Pancreas (tissue), 10 donors: ENCODE measurements around the gene FNIP1. TPM values are rescaled to one million over a fixed set of nuclear protein-coding genes. Genes with fewer than 3 reads are reported as not detected.

ENCODE experiments used
- ATAC-seq, 4 donors: fragments of 200-7000 bp; cut with Tn5 transposase; one replicate each; pipeline versions ENCODE4 v1.8.0 to v1.9.1; 2020; ENCODE audit warnings: mild to moderate bottlenecking in 4 of 4, moderate library complexity in 4 of 4
- DNase-seq, 6 donors: peaks; one replicate each; pipeline ENCODE4 v3.0.0-alpha.2; 2020
- FAIRE-seq: peaks from 2 replicates; lab custom pipeline; 2012; peaks lifted over from hg19 to GRCh38; lab: Jason Lieb, UNC
- H3K27ac ChIP-seq, 4 donors: fragments of 200-600 bp; sonication (generic); 1 replicate in 3 of 4; 2 replicates in 1 of 4; pipeline versions ENCODE4 v1.5.0 to v1.8.0; 2020
- H3K27me3 ChIP-seq, 4 donors: fragments of 200-600 bp; one replicate each; pipeline ENCODE4 v1.8.0; 2021
- H3K36me3 ChIP-seq, 3 donors: fragments of 200-600 bp; sonication (generic) in 1 of 3; one replicate each; pipeline versions ENCODE4 v1.5.0 to v1.8.0; 2020 to 2021
- H3K4me1 ChIP-seq, 3 donors: fragments of 200-600 bp; one replicate each; pipeline ENCODE4 v1.8.0; 2021
- H3K4me3 ChIP-seq, 4 donors: fragments of 200-600 bp; sonication (generic) in 2 of 4; one replicate each; pipeline versions ENCODE4 v1.5.0 to v1.8.0; 2020 to 2021
- H3K9me3 ChIP-seq, 4 donors: fragments of 200-600 bp; one replicate each; pipeline ENCODE4 v1.8.0; 2021
- WGBS, 2 donors: extraction: QIAGEN DNeasy Blood & Tissue Kit; methylation state at CpG; one replicate each; pipeline ENCODE4 v1.1.7; 2013; 5-methylcytosine and 5-hydroxymethylcytosine counted together
- intact Hi-C, 3 donors: fragments of 100-400 bp; cut with DNase I; formaldehyde crosslinking; loops; one replicate each; pipeline versions ENCODE4 v1.11.1 to v1.14.2; 2022
- polyA plus RNA-seq, 2 donors: library from polyadenylated mRNA; stranded (reverse); fragments of 200-250 nt; gene quantifications; one replicate each; pipeline ENCODE4 v1.2.3, GENCODE V29; 2013
- total RNA-seq, 6 donors: library from RNA; stranded (reverse); fragmentation: NEBNext Ultra II Directional in 4 of 6; extraction: Animal tissue kit (Norgen Biotek cat#: 25700) in 4 of 6; gene quantifications; one replicate each; pipeline versions ENCODE4 v1.2.1 to v1.2.4, GENCODE V29; 2021 to 2023
- TF ChIP-seq, protein P1 (sequence below), 4 donors: fragments of 200-600 bp; sonication (generic) in 3 of 4; IDR thresholded peaks; one replicate each; pipeline versions ENCODE4 v1.5.0 to v1.8.0; 2021; ENCODE audit warnings: antibody characterized with exemption in 4 of 4
- donor health status: healthy with polysubstance abuse.
- donor health status: DM: no; HTN: no; CAD: no; lungs with moderate emphysema.
- donor health status: DM: no; HTN: no; CAD: no.
- donor health status: control.
- donor health status: control.
- donor health status: Bipolar disorder and iron deficiency.
- donor health status: DM: yes; HTN: yes; CAD: no.
- donor health status: DM: no; HTN: no; CAD: no.
- donor health status: DM: no; HTN: no; CAD: no.
- donor health status: DM: yes; HTN: yes; CAD: no.

Gene FNIP1
- total and polyA plus RNA-seq, 8 donors = 2.7 to 20.9 (median 12.0) TPM

DNA sequence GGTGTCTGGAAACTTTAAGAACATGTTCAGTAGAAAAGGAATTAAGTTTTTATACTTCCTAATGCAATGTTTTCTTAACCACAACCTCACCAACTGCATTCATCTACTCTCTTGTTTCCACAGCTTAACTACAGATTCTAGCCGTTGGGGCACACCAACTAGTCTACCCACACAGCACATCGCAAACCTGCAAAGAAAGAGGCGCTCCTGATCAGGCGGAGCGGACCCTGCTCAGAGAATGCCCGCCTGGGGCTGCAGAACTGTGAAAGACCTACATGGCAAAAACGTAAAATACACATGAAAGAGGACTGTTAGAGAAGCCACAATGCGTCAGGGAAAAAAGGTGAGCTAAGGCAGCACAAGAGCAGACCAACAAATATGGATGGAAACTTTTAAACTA lies 86.4 kb downstream of the FNIP1 start:
- no peaks in the 10 kb centered on the region for H3K9me3 ChIP-seq
- ATAC-seq (no peak), DNase-seq (no peak), FAIRE-seq (no peak)
- H3K4me1 ChIP-seq = no peaks in the 10 kb centered on the region
- peaks cover 0 to 12% (median 0%) of the 10 kb centered on the region in 3 donors for H3K36me3 ChIP-seq
- WGBS, 2 donors = 96% methylated on average over 8 of the region's 8 CpGs
- TF ChIP-seq, protein P1, sequence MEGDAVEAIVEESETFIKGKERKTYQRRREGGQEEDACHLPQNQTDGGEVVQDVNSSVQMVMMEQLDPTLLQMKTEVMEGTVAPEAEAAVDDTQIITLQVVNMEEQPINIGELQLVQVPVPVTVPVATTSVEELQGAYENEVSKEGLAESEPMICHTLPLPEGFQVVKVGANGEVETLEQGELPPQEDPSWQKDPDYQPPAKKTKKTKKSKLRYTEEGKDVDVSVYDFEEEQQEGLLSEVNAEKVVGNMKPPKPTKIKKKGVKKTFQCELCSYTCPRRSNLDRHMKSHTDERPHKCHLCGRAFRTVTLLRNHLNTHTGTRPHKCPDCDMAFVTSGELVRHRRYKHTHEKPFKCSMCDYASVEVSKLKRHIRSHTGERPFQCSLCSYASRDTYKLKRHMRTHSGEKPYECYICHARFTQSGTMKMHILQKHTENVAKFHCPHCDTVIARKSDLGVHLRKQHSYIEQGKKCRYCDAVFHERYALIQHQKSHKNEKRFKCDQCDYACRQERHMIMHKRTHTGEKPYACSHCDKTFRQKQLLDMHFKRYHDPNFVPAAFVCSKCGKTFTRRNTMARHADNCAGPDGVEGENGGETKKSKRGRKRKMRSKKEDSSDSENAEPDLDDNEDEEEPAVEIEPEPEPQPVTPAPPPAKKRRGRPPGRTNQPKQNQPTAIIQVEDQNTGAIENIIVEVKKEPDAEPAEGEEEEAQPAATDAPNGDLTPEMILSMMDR (IDR thresholded peaks at IDR 0.05) = no peak
- no peak overlapping the region for H3K27ac ChIP-seq
- H3K27me3 ChIP-seq = no peaks in the 10 kb centered on the region
- intact Hi-C loops = no loop called here
- H3K4me3 ChIP-seq = no peak overlapping the region

DNA sequence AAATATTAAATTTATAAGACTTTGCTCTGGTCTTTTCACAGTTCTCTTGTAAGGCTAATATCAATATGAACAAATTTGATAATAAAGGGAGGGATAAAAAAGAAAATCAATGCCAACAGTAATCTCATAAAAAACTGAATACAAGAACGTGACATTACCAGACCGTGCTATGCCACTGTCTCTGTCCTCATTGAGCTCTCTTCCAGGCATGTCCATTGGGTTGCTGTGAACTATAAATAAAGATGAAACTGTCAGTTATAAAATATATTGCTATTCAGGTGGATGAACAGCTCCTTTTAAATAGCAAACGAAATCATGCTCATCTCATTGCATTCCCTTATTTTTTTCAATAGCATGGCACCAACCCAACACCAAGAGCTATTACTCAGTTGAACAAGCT lies 87.8 kb downstream of the FNIP1 start:
- intact Hi-C loops = no loop called here
- H3K27ac ChIP-seq = no peak overlapping the region
- H3K27me3 ChIP-seq = no peaks in the 10 kb centered on the region
- WGBS, 2 donors = 86 to 92% methylated on average over 3 of the region's 3 CpGs
- H3K4me1 ChIP-seq = no peaks in the 10 kb centered on the region
- no peak for DNase-seq
- no peak for ATAC-seq
- H3K36me3 ChIP-seq = peaks cover 0 to 15% (median 1%) of the 10 kb centered on the region in 3 donors
- TF ChIP-seq, protein P1 (IDR thresholded peaks at IDR 0.05) = no peak
- no peak overlapping the region for H3K4me3 ChIP-seq
- no peaks in the 10 kb centered on the region for H3K9me3 ChIP-seq
- no peak for FAIRE-seq

DNA sequence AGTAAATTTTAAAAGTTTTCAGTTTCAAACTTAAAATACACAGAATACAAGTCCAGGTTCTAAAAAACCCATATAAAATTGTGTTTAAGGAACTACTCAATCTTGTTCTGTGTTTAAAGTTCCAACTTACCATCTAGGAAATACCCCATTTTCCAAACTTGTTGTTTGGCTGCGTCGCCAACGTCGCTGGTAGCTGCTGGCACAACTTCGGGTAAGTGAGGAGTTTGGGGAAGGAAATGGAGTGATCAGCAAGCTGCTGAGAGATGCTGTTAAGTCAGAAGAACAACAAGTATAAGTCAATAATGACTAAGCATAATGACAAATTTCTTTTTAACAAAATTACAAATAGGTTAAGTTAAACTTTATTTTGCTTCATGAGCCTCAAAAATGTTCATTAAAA lies 90.5 kb downstream of the FNIP1 start:
- H3K4me3 ChIP-seq = no peak overlapping the region
- H3K27ac ChIP-seq = no peak overlapping the region
- no peaks in the 10 kb centered on the region for H3K4me1 ChIP-seq
- TF ChIP-seq, protein P1 (IDR thresholded peaks at IDR 0.05) = no peak
- WGBS, 2 donors = 94% methylated on average over 5 of the region's 5 CpGs
- H3K27me3 ChIP-seq = no peaks in the 10 kb centered on the region
- FAIRE-seq (no peak), DNase-seq (no peak), ATAC-seq (no peak)
- intact Hi-C loops = no loop called here
- no peaks in the 10 kb centered on the region for H3K9me3 ChIP-seq
- peaks cover 0 to 32% (median 16%) of the 10 kb centered on the region in 3 donors for H3K36me3 ChIP-seq

DNA sequence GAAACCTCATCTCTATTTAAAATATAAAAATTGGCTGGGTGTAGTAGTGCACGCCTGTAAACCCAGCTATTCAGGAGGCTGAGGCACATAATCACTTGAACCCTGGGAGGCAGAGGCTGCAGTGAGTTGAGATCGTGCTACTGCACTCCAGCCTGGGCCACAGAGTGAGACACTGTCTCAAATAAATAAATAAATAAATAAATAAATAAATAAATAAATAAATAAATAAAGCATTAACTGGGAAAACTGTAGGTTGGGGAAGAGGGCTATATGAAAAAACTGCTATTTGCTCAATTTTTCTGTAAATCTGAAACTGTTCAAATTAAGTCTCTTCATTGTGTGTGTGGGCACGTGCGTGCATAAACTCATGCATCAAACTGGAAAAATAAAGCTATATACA lies 101.9 kb downstream of the FNIP1 start:
- FAIRE-seq = no peak

DNA sequence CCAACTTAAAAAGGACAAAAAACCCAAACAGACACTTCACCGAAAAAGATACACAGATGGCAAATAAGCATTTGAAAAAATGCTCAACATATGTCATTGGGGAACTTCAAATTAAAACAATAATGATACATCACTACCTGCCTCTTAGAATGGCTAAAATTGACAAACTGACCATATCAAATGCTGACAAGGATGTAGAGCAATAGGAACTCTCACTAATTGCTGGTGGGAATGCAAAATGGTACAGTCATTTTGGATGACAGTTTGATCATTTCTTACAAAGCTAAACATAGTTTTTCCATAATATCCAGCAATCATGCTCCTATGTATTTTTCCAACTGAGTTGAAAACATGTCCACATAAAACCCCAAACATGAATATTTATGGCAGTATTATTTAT lies 102.9 kb downstream of the FNIP1 start:
- no peak overlapping the region for H3K4me3 ChIP-seq
- no peak overlapping the region for H3K27ac ChIP-seq
- no peak for DNase-seq
- FAIRE-seq = no peak
- ATAC-seq = no peak
- H3K36me3 ChIP-seq = peaks cover 0 to 12% (median 7%) of the 10 kb centered on the region in 3 donors
- no peaks in the 10 kb centered on the region for H3K9me3 ChIP-seq
- no peaks in the 10 kb centered on the region for H3K4me1 ChIP-seq
- WGBS, 2 donors = 99 to 100% methylated on average over 1 of the region's 1 CpG
- TF ChIP-seq, protein P1 (IDR thresholded peaks at IDR 0.05) = no peak
- intact Hi-C loops = no loop called here
- no peaks in the 10 kb centered on the region for H3K27me3 ChIP-seq

More for the DNA sequence above, 101.9 kb downstream of the FNIP1 start:
- TF ChIP-seq, protein P1 (IDR thresholded peaks at IDR 0.05) = no peak
- no peaks in the 10 kb centered on the region for H3K4me1 ChIP-seq
- no peaks in the 10 kb centered on the region for H3K9me3 ChIP-seq
- peaks cover 0 to 14% (median 2%) of the 10 kb centered on the region in 3 donors for H3K36me3 ChIP-seq
- ATAC-seq = no peak
- intact Hi-C loops = no loop called here
- H3K27me3 ChIP-seq = no peaks in the 10 kb centered on the region
- whole genome bisulfite sequencing, 2 donors = 97 to 98% methylated on average over 4 of the region's 4 CpGs
- H3K27ac ChIP-seq = no peak overlapping the region
- no peak for DNase-seq
- no peak overlapping the region for H3K4me3 ChIP-seq
